ENCODE measurements around the gene HAPSTR1. TPM values are rescaled to one million over a fixed set of nuclear protein-coding genes. Genes with fewer than 3 reads are reported as not detected.
A peak's percentile ranks its signal among the peaks of the same experiment; 100 is the strongest.
"Not testable (repeated sequence)": the region's sequence is repeated elsewhere in the genome, so short reads cannot be mapped to it uniquely, and the experiment has no call there.

Gene HAPSTR1
- total RNA-seq = 10 to 100 TPM; 52.3 to 63.8 TPM

- H3K4me1 Mint-ChIP-seq = peaks cover 25% of the 10 kb centered on the region
- CTCF ChIA-PET = interaction anchor here (0.6 to 3.9 kb wide), 8 partner anchors 11 to 222 kb away, joined by 3 to 22 read pairs (median 4); partner anchors contain the start of gene CARHSP1
- peak within 1 kb of the TSS; percentile 89 for H3K4me3 Mint-ChIP-seq
- no peaks in the 10 kb centered on the region for H3K27me3 Mint-ChIP-seq
- no peaks in the 10 kb centered on the region for H3K9me3 Mint-ChIP-seq (ENCODE audit: low read depth)
- ATAC-seq (peak; percentile 90), DNase-seq (peak; percentile 100)
- peaks cover 33% of the 10 kb centered on the region for H3K36me3 Mint-ChIP-seq
- peak within 1 kb of the TSS; percentile 97 for H3K27ac Mint-ChIP-seq
These were observed at the start of gene HAPSTR1 for GRCh38 chr16:9090960-9091866. TSS of gene HAPSTR1 (plus strand) at chr16:9091644. CDS start at chr16:9092045, 401 bp downstream.

- CTCF ChIA-PET = interaction anchor here (0.6 kb wide), 1 partner anchor 119 kb away, joined by 3 read pairs; no protein-coding TSS in a partner anchor
- Mint-ChIP-seq H3K4me1 (peaks cover 14% of the 10 kb centered on the region), H3K9me3 (ENCODE audit: low read depth) (no peaks in the 10 kb centered on the region), H3K36me3 (no peaks in the 10 kb centered on the region), H3K4me3 (no peak overlapping the region), H3K27me3 (peaks cover 3% of the 10 kb centered on the region), H3K27ac (no peak overlapping the region)
- no peak for ATAC-seq
- DNase-seq = no peak
These were observed 48.9 kb upstream of the HAPSTR1 start for GRCh38 chr16:9042533-9042932.

DNA sequence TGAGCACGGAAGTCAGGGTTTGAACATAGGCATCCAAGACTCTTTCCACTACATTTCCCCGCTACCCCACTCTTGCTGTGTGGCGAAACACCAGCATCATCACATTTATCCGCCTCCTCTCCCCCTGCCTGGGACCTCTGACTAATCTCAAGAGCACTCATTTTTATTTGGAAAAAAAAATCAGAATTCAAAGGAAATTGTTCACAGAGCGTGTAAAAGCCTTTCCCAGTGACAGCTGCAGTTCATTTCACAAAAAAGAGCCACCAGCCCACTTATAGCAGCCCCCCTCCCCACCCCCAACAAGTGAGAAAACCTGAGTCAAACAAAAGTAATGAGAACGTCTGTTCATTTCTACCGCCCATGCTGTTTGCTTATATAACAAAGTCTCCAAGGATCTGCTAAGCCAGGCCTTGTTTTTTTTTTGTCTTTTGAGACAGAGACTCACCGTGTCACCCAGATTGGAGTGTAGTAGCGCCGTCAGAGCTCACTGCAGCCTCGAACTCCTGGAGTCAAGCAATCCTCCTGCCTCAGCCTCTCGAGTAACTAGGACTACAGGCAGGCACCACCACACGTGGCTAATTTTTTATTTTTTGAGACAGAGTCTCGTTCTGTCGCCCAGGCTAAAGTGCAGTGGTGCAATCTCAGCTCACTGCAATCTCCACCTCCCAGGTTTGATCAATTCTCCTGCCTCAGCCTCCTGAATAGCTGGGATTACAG is 48.3 kb upstream of the HAPSTR1 start:
- Mint-ChIP-seq H3K27ac (no peak overlapping the region), H3K9me3 (ENCODE audit: low read depth) (no peaks in the 10 kb centered on the region), H3K4me1 (peaks cover 19% of the 10 kb centered on the region), H3K36me3 (no peaks in the 10 kb centered on the region), H3K27me3 (peaks cover 3% of the 10 kb centered on the region), H3K4me3 (no peak overlapping the region)
- DNase-seq = no peak
- CTCF ChIA-PET = interaction anchor here (0.6 kb wide), 1 partner anchor 118 kb away, joined by 3 read pairs; no protein-coding TSS in a partner anchor
- ATAC-seq = no peak

DNA sequence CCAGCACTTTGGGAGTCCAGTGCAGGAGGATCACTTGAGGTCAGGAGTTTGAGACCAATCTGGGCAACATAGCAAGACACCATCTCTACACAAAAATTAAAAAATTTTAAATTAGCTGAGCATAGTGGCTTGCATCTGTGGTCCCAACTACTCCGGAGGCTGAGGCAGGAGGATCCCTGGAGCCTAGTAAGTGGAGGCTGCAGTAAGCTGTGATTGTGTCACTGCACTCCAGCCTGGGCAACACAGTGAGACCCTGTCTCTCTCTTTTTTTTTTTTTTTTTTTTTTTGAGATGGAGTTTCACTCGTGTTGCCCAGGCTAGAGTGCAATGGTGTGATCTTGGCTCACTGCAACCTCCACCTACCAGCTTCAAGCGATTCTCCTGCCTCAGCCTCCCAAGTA is 45.9 kb upstream of the HAPSTR1 start:
- H3K36me3 Mint-ChIP-seq; ATAC-seq; DNase-seq; H3K4me3 Mint-ChIP-seq; H3K27ac Mint-ChIP-seq; H3K27me3 Mint-ChIP-seq; H3K9me3 Mint-ChIP-seq (ENCODE audit: low read depth): not testable (repeated sequence)
- CTCF ChIA-PET = interaction anchor here (2.1 kb wide), 1 partner anchor 37 kb away, joined by 4 read pairs; no protein-coding TSS in a partner anchor
- H3K4me1 Mint-ChIP-seq = peaks cover 29% of the 10 kb centered on the region

DNA sequence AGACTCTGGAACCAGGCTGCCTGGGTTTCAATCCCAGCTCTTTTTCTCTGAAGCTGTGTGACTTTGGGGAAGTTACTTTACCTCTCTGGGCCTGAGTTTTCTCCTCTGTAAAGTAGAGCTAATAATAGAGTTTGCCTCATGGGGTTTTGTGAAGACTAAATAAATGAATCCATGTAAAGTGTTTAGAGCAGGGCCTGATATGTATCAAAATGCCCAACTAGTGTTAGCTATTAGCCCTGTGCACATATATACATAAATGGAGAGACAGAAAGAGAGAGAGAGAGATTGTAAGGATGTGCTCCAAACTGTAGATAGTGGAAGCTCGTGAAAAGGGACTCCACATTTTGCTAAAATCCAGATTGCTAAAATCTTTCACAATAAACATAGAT is 44.8 kb upstream of the HAPSTR1 start:
- no peaks in the 10 kb centered on the region for H3K9me3 Mint-ChIP-seq (ENCODE audit: low read depth)
- CTCF ChIA-PET = interaction anchor here (0.8 to 1.9 kb wide), 2 partner anchors 18 to 38 kb away, joined by 3 to 12 read pairs; no protein-coding TSS in a partner anchor
- ATAC-seq (no peak), DNase-seq (no peak)
- H3K36me3 Mint-ChIP-seq = no peaks in the 10 kb centered on the region
- H3K4me1 Mint-ChIP-seq = peaks cover 29% of the 10 kb centered on the region
- no peak overlapping the region for H3K4me3 Mint-ChIP-seq
- H3K27me3 Mint-ChIP-seq = no peaks in the 10 kb centered on the region
- no peak overlapping the region for H3K27ac Mint-ChIP-seq

- peak; percentile 87 for ATAC-seq
- Mint-ChIP-seq H3K27me3 (no peaks in the 10 kb centered on the region), H3K4me1 (peaks cover 29% of the 10 kb centered on the region), H3K4me3 (no peak overlapping the region), H3K36me3 (no peaks in the 10 kb centered on the region), H3K9me3 (ENCODE audit: low read depth) (no peaks in the 10 kb centered on the region), H3K27ac (peak overlapping the region; percentile 1)
- CTCF ChIA-PET = interaction anchor here (0.5 to 1.9 kb wide), 3 partner anchors 40 to 119 kb away, joined by 3 to 12 read pairs (median 4); no protein-coding TSS in a partner anchor
- DNase-seq = peak; percentile 76
These were observed 43.6 kb upstream of the HAPSTR1 start for GRCh38 chr16:9047689-9048301.

GRCh38 chr16:9048302-9048700 is 43.1 kb upstream of the HAPSTR1 start:
- no peaks in the 10 kb centered on the region for H3K9me3 Mint-ChIP-seq (ENCODE audit: low read depth)
- H3K27me3 Mint-ChIP-seq = no peaks in the 10 kb centered on the region
- no peak for DNase-seq
- no peak overlapping the region for H3K4me3 Mint-ChIP-seq
- no peak for ATAC-seq
- CTCF ChIA-PET = interaction anchor here (0.5 to 1.9 kb wide), 4 partner anchors 10 to 119 kb away, joined by 3 to 12 read pairs (median 4); no protein-coding TSS in a partner anchor
- no peaks in the 10 kb centered on the region for H3K36me3 Mint-ChIP-seq
- H3K27ac Mint-ChIP-seq = peak overlapping the region; percentile 1
- peaks cover 29% of the 10 kb centered on the region for H3K4me1 Mint-ChIP-seq

DNA sequence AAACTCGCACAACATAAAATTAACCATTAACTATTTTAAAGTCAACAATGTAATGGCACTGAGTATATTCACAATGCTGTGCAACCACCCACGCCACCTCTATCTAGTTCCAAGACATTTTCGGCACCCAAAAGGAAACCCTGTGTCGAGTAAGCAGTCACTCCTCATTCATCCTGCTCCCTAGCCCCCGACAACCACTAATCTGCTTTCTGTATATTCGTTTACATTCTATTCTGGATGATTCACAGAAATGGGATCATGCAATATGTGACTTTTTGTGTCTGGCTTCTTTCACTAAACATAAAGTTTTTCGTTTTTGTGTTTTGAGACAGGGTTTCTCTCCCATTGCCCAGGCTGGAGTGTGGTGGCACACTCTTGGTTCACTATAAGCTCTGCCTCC is 42.2 kb upstream of the HAPSTR1 start:
- Mint-ChIP-seq H3K4me1 (peaks cover 29% of the 10 kb centered on the region), H3K27me3 (no peaks in the 10 kb centered on the region), H3K9me3 (ENCODE audit: low read depth) (no peaks in the 10 kb centered on the region), H3K36me3 (no peaks in the 10 kb centered on the region), H3K4me3 (no peak overlapping the region), H3K27ac (no peak overlapping the region)
- DNase-seq (no peak), ATAC-seq (no peak)
- CTCF ChIA-PET = interaction anchor here (1.5 kb wide), 1 partner anchor 14 kb away, joined by 4 read pairs; no protein-coding TSS in a partner anchor

DNA sequence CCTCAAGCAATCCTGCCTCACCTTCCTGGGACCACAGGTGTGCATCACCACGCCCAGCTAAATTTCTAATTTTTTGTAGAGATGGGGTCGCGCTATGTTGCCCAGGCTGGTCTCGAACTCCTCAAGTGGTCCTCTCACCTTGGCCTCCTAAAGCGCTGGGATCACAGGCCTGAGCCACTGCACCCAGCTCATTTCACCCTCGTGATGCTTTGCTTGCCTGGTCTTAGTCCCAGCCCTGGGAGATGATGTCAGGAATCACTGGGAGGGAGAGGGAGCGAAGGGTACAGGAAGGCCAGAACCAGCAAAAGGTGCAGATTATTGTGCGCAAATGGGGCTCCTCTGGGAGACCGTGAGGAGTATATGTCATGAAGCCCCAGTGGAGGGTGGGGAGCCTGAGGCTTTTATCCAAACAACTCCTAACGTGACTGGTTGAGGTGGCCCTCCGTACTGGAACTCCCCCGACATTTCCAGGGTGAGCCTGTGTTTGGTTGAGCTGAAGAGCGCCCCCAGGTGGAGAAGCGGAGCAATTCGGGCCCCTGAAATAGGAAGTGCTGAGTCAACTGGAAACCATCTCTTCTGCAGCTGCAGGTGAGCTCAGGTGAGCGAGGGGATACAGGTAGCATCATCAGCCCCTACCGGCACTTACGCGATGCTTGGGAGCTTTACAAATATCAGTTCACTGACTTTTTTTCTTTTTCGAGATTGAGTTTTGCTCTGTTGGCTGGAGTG is 41.2 kb upstream of the HAPSTR1 start:
- CTCF ChIA-PET = interaction anchor here (0.7 to 1.5 kb wide), 5 partner anchors 11 to 145 kb away, joined by 3 to 4 read pairs (median 4); no protein-coding TSS in a partner anchor
- no peak overlapping the region for H3K4me3 Mint-ChIP-seq
- ATAC-seq (no peak), DNase-seq (no peak)
- H3K27me3 Mint-ChIP-seq = no peaks in the 10 kb centered on the region
- peaks cover 29% of the 10 kb centered on the region for H3K4me1 Mint-ChIP-seq
- no peak overlapping the region for H3K27ac Mint-ChIP-seq
- no peaks in the 10 kb centered on the region for H3K9me3 Mint-ChIP-seq (ENCODE audit: low read depth)
- no peaks in the 10 kb centered on the region for H3K36me3 Mint-ChIP-seq

DNA sequence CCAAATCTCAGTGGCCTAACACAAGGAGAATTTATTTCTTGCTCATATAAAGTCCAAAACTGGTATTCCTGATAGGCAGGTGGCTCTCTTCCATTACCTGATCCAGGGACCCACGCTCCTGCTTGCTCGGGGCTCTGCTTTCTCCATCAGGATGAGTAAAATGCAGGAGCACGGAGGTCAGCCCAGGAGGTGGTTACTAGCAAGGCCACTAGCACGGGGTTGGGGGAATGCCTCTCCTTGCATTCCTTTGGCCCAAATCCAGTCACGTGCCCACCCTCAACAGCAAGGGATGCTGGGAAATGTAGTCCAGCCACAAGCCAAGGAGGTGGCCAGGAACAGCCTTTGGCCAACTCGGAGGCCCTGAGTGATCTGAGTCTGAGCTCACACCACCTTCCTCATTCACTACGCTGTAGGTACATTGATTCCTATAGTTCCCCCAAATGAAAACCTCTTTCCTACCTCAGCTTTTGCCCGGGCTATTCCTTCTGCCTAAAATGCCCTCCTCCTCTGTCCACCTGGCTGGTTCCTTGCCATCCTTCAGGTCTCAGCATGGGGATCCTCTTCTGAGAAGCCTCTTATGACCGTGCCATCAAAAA is 38.3 kb upstream of the HAPSTR1 start:
- no peak overlapping the region for H3K4me3 Mint-ChIP-seq
- no peak overlapping the region for H3K27ac Mint-ChIP-seq
- CTCF ChIA-PET = no interaction called here
- H3K27me3 Mint-ChIP-seq = no peaks in the 10 kb centered on the region
- H3K9me3 Mint-ChIP-seq (ENCODE audit: low read depth) = no peaks in the 10 kb centered on the region
- peaks cover 10% of the 10 kb centered on the region for H3K4me1 Mint-ChIP-seq
- ATAC-seq (no peak), DNase-seq (peak; percentile 49)
- no peaks in the 10 kb centered on the region for H3K36me3 Mint-ChIP-seq

DNA sequence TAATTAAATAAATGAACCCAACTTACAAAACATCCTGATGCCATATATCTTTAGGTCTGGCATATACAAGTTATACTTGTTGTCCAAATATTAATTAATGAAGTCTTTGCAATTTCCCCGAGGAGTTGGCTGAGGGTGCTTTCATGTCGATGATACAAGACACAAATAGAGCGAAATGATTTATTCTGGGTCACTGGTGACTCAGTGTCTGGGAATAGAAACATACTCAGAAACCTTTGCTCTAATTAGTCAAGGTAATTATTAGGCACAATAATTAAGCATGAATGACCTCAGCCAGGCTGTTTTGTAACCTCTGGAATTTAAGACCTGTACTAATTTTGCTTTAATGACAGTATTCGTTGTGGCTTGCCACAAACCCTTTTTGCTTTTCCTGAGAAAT is 37.0 kb upstream of the HAPSTR1 start:
- Mint-ChIP-seq H3K4me3 (no peak overlapping the region), H3K36me3 (no peaks in the 10 kb centered on the region), H3K9me3 (ENCODE audit: low read depth) (no peaks in the 10 kb centered on the region), H3K27ac (no peak overlapping the region), H3K4me1 (peaks cover 7% of the 10 kb centered on the region), H3K27me3 (no peaks in the 10 kb centered on the region)
- CTCF ChIA-PET = interaction anchor here (0.6 to 1.3 kb wide), 2 partner anchors 85 to 166 kb away, joined by 3 to 4 read pairs; no protein-coding TSS in a partner anchor
- no peak for ATAC-seq
- DNase-seq = no peak

DNA sequence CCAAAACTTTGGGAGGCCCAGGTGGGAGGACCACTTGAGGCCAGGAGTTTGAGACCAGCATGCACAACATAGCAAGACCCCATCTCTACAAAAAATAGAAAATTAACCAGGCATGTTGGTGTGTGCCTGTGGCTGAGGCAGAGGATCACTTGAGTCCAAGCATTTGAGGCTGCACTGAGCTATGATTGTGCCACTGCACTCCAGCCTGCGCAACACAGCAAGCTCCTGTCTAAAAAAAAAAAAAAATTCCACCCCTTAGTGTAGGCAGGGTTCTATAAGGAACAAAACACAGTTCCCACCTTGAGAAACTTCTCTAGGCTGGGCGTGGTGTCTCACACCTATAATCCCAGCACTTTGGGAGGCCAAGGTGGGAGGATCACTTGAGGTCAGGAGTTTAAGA is 36.3 kb upstream of the HAPSTR1 start:
- Mint-ChIP-seq H3K9me3 (ENCODE audit: low read depth) (no peaks in the 10 kb centered on the region), H3K27me3 (no peaks in the 10 kb centered on the region), H3K27ac (no peak overlapping the region), H3K4me1 (peaks cover 4% of the 10 kb centered on the region), H3K36me3 (no peaks in the 10 kb centered on the region), H3K4me3 (no peak overlapping the region)
- CTCF ChIA-PET = interaction anchor here (1.3 kb wide), 1 partner anchor 84 kb away, joined by 4 read pairs; no protein-coding TSS in a partner anchor
- DNase-seq = no peak
- ATAC-seq = no peak
